Activated T-cell treated with anti-CD3 and anti-CD28 coated beads for 1 hour (primary cell): ENCODE data around the gene SNX32.
A peak's percentile ranks its signal among the peaks of the same experiment; 100 is the strongest.

ENCODE experiments used
- DNase-seq: peaks from one replicate; pipeline ENCODE4 v3.0.0-alpha.2; 2020; ENCODE audit warnings: low read depth

The SNX32 gene

GRCh38 chr11:65867284-65868071, 33.7 kb downstream of the SNX32 start:
- no peak for DNase-seq

- no peak for DNase-seq
Observed at GRCh38 chr11:65868076-65868667, 34.4 kb downstream of the SNX32 start.

GRCh38 chr11:65868907-65869306, 35.1 kb downstream of the SNX32 start:
- DNase-seq = no peak

- no peak for DNase-seq
Observed at GRCh38 chr11:65869643-65870306, 36.0 kb downstream of the SNX32 start.

- no peak for DNase-seq
Observed at GRCh38 chr11:65870307-65870658, 36.5 kb downstream of the SNX32 start.

- DNase-seq = no peak
Observed at GRCh38 chr11:65870706-65871681, 37.2 kb downstream of the SNX32 start.

GRCh38 chr11:65871811-65872548, 38.2 kb downstream of the SNX32 start:
- DNase-seq = no peak

GRCh38 chr11:65872586-65873317, 39.0 kb downstream of the SNX32 start, which contains the start of gene EFEMP2:
Gene EFEMP2 (minus strand): TSS chr11:65872800. CDS start chr11:65872354, 446 bp downstream.
- no peak for DNase-seq

GRCh38 chr11:65873318-65874156, 39.8 kb downstream of the SNX32 start:
- DNase-seq = peak; percentile 97

GRCh38 chr11:65879617-65880016, 45.9 kb downstream of the SNX32 start, which contains the start of gene CTSW:
Gene CTSW (plus strand): TSS chr11:65879837. CDS start chr11:65879855, 18 bp downstream.
- no peak for DNase-seq

GRCh38 chr11:65880027-65880426, 46.3 kb downstream of the SNX32 start:
- DNase-seq = no peak

GRCh38 chr11:65880844-65881421, 47.2 kb downstream of the SNX32 start:
- no peak for DNase-seq

- no peak for DNase-seq
Observed at GRCh38 chr11:65882120-65883057, 48.6 kb downstream of the SNX32 start.

- no peak for DNase-seq
Observed at GRCh38 chr11:65883058-65883761, 49.4 kb downstream of the SNX32 start.

GRCh38 chr11:65883786-65884715, 50.3 kb downstream of the SNX32 start:
- DNase-seq = no peak

GRCh38 chr11:65884716-65885092, 50.9 kb downstream of the SNX32 start:
- peak; percentile 73 for DNase-seq
